ENCODE data around the gene PRCD.

The PRCD gene

GRCh38 chr17:76546556-76547182 is 6.8 kb downstream of the PRCD start:
- no peak overlapping the region for H3K27ac ChIP-seq
- TF ChIP-seq CTCF (IDR thresholded peaks at IDR 0.05) = no peak
- TF ChIP-seq ZFX (IDR thresholded peaks at IDR 0.05; ENCODE audit: borderline replicate concordance) = no peak

- no peak for TF ChIP-seq ZFX (IDR thresholded peaks at IDR 0.05; ENCODE audit: borderline replicate concordance)
- TF ChIP-seq CTCF (IDR thresholded peaks at IDR 0.05) = peak; percentile 74
- no peak overlapping the region for H3K27ac ChIP-seq
Observed at GRCh38 chr17:76547183-76547641, 7.4 kb downstream of the PRCD start.

- peak; percentile 28 for TF ChIP-seq CTCF (IDR thresholded peaks at IDR 0.05)
- no peak for TF ChIP-seq ZFX (IDR thresholded peaks at IDR 0.05; ENCODE audit: borderline replicate concordance)
Observed at GRCh38 chr17:76547642-76548202, 7.9 kb downstream of the PRCD start.

GRCh38 chr17:76548378-76549214 is 8.8 kb downstream of the PRCD start:
- TF ChIP-seq ZFX (IDR thresholded peaks at IDR 0.05; ENCODE audit: borderline replicate concordance) (no peak), CTCF (IDR thresholded peaks at IDR 0.05) (no peak)
- H3K27ac ChIP-seq = no peak overlapping the region

More at GRCh38 chr17:76547642-76548202, 7.9 kb downstream of the PRCD start:
- no peak overlapping the region for H3K27ac ChIP-seq

- no peak overlapping the region for H3K27ac ChIP-seq
- no peak for TF ChIP-seq CTCF (IDR thresholded peaks at IDR 0.05)
- no peak for TF ChIP-seq ZFX (IDR thresholded peaks at IDR 0.05; ENCODE audit: borderline replicate concordance)
Observed at GRCh38 chr17:76549215-76549518, 9.3 kb downstream of the PRCD start.

GRCh38 chr17:76549539-76549938 is 9.7 kb downstream of the PRCD start:
- no peak overlapping the region for H3K27ac ChIP-seq
- TF ChIP-seq CTCF (IDR thresholded peaks at IDR 0.05) = no peak
- no peak for TF ChIP-seq ZFX (IDR thresholded peaks at IDR 0.05; ENCODE audit: borderline replicate concordance)

All from 22Rv1 (cell line).